Subcutaneous abdominal adipose tissue (tissue), 5 donors: Measurements from ENCODE around the gene MAP4K2.

Experiments used
- H3K27ac ChIP-seq: one replicate; pipeline ENCODE4 v1.7.0; 2013; ENCODE audit warnings: low read depth, mild to moderate bottlenecking, inconsistent platforms, low read length, moderate library complexity
- H3K27me3 ChIP-seq, 5 donors: one replicate each; pipeline ENCODE4 v1.7.0; 2013; ENCODE audit warnings: low read length in 5 of 5, inconsistent platforms in 1 of 5; ENCODE audit not compliant: control insufficient read depth in 5 of 5, insufficient read depth in 4 of 5
- H3K36me3 ChIP-seq, 5 donors: one replicate each; pipeline ENCODE4 v1.7.0; 2013; ENCODE audit warnings: low read length in 5 of 5; ENCODE audit not compliant: control insufficient read depth in 5 of 5, insufficient read depth in 5 of 5
- H3K4me1 ChIP-seq, 5 donors: one replicate each; pipeline ENCODE4 v1.7.0; 2013; ENCODE audit warnings: low read length in 5 of 5, mild to moderate bottlenecking in 3 of 5, moderate library complexity in 1 of 5; ENCODE audit not compliant: control insufficient read depth in 5 of 5, insufficient read depth in 5 of 5
- H3K4me3 ChIP-seq, 5 donors: one replicate each; pipeline ENCODE4 v1.7.0; 2013; ENCODE audit warnings: low read length in 5 of 5, low read depth in 1 of 5
- H3K9ac ChIP-seq, 5 donors: one replicate each; pipeline ENCODE4 v1.7.0; 2013; ENCODE audit warnings: low read length in 5 of 5, mild to moderate bottlenecking in 4 of 5, moderate library complexity in 3 of 5
- H3K9me3 ChIP-seq, 5 donors: one replicate each; pipeline ENCODE4 v1.7.0; 2013; ENCODE audit warnings: low read length in 5 of 5; ENCODE audit not compliant: control insufficient read depth in 5 of 5
- donor health status: healthy.
- donor health status: healthy.
- donor health status: healthy.
- donor health status: healthy.
- donor health status: healthy.

The MAP4K2 gene

DNA sequence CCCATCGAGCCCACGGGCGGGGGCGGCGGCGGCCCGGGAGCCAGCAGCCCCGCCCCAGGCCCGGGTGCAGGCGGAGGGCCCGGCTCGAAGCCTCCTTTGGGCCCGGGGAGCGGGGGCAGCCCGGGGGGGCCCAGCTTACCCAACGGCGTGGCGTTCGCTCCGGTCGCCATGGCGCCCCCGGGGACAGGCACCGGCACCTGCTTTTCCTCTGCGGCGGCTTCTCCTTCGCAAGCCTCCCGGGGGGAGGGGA lies 24.9 kb downstream of the MAP4K2 start:
- H3K27me3 ChIP-seq, result no peaks in the 10 kb centered on the region

GRCh38 chr11:64777449-64778222 lies 25.4 kb downstream of the MAP4K2 start:
- Histone ChIP-seq H3K27me3 (no peaks in the 10 kb centered on the region), H3K9me3 (no peaks in the 10 kb centered on the region), H3K36me3 (peaks cover 34 to 43% (median 40%) of the 10 kb centered on the region in 5 donors), H3K4me3 (peak overlapping the region; percentile 78 to 96 (median 84)), H3K27ac (peak overlapping the region; percentile 84), H3K9ac (peak overlapping the region; percentile 70 to 90 (median 87)), H3K4me1 (peaks cover 11 to 36% (median 31%) of the 10 kb centered on the region in 5 donors)

More for the DNA sequence above, 24.9 kb downstream of the MAP4K2 start:
- Histone ChIP-seq H3K9ac (peak overlapping the region in 4 of 5 donors; percentile 69 to 88 (median 82)), H3K4me3 (peak overlapping the region in 4 of 5 donors; percentile 58 to 80 (median 72)), H3K27ac (peak overlapping the region; percentile 84), H3K4me1 (peaks cover 11 to 32% (median 27%) of the 10 kb centered on the region in 5 donors), H3K36me3 (peaks cover 31 to 38% (median 35%) of the 10 kb centered on the region in 5 donors), H3K9me3 (no peaks in the 10 kb centered on the region)

- H3K9ac ChIP-seq, result peak overlapping the region; percentile 34 to 90 (median 76)
- peaks cover 36 to 51% (median 47%) of the 10 kb centered on the region in 5 donors for H3K36me3 ChIP-seq
- H3K4me1 ChIP-seq, result peaks cover 11 to 44% (median 35%) of the 10 kb centered on the region in 5 donors
- H3K27ac ChIP-seq, result peak overlapping the region; percentile 74
- no peaks in the 10 kb centered on the region for H3K27me3 ChIP-seq
- no peaks in the 10 kb centered on the region for H3K9me3 ChIP-seq
- peak overlapping the region; percentile 78 to 96 (median 84) for H3K4me3 ChIP-seq
Observed at GRCh38 chr11:64776875-64777274, 26.1 kb downstream of the MAP4K2 start.

DNA sequence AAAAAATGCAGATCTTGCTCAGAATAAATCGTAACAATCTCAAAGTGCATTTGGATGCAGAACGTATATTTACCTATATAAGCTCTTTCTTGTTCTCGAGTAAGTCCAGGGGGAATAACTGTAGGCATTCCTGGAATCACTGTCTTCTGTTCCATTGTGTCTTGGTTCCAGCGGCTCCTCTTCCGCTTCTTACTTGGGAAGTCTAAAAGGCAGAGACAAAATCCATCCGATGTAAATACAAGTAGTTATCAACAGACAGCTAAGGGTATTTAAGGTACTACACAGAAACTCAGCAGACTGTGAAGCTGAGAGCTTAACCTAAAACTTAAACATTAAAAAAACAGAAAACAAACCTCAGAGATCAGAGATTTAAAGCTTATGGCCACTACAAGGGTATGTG lies 26.6 kb downstream of the MAP4K2 start:
- Histone ChIP-seq H3K36me3 (peaks cover 40 to 55% (median 52%) of the 10 kb centered on the region in 5 donors), H3K27me3 (no peaks in the 10 kb centered on the region), H3K9me3 (no peaks in the 10 kb centered on the region), H3K27ac (peak overlapping the region; percentile 74), H3K9ac (peak overlapping the region; percentile 30 to 90 (median 70)), H3K4me3 (peak overlapping the region; percentile 78 to 96 (median 84)), H3K4me1 (peaks cover 11 to 46% (median 36%) of the 10 kb centered on the region in 5 donors)

GRCh38 chr11:64774144-64774543 lies 28.9 kb downstream of the MAP4K2 start:
- Histone ChIP-seq H3K9ac (no peak overlapping the region), H3K9me3 (no peaks in the 10 kb centered on the region), H3K36me3 (peaks cover 56 to 78% (median 74%) of the 10 kb centered on the region in 5 donors), H3K4me3 (no peak overlapping the region), H3K27me3 (no peaks in the 10 kb centered on the region), H3K27ac (no peak overlapping the region), H3K4me1 (peaks cover 12 to 40% (median 31%) of the 10 kb centered on the region in 5 donors)

DNA sequence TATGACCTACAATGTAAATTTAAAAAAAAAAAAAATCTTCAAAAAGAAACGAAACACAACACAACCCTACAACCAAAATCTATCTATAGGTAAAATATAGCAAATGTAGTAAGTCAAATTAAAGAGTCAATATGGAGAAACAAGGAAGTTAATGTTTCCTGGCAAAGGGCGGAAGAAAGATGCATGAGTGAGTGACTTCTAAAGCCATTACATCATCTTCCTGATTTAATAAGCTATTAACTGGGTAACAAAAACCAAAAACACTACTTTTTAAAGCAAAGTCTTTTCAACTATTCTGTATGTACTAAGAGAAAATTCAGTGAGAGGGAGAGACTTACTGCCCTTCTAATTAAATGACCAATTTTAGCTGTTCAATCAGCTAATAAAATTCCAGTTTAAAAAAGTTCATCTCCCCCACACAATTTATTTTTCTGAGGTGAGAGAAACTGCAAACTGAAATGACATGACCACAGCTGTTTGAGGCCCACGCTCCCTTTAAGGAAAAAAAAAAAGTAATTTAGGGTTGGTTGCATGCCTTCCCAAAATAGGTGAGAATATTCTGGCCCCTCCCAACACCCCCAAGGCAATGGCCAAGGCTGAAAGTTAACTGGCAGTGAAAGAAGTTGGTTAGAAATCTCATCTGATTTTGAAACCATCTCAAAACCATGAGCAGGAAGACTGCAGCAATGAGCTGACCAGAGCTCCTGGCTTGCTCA lies 30.6 kb downstream of the MAP4K2 start:
- Histone ChIP-seq H3K27me3 (no peaks in the 10 kb centered on the region), H3K4me1 (peaks cover 9 to 45% (median 30%) of the 10 kb centered on the region in 5 donors), H3K36me3 (peaks cover 62 to 95% (median 91%) of the 10 kb centered on the region in 5 donors), H3K9ac (no peak overlapping the region), H3K4me3 (no peak overlapping the region), H3K9me3 (no peaks in the 10 kb centered on the region), H3K27ac (no peak overlapping the region)

DNA sequence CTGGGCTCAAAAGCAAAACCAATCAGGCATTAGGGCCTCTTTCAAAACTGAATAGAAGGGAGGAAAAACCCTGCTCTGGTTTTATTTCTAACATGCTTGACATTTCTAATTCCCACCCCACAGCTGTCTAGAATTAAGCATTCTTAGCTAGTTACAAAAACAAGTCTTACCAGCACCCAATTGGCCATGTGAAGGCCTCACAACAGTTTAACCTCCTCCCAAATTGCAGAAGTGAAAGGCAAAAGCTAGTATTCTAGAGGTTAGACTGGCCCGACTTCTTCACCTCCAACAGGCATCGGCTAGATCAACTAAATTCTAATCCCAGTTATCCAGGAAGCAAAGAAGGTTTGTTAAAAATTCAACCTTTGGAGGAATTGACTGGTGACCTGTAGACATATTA lies 31.2 kb downstream of the MAP4K2 start:
- Histone ChIP-seq H3K4me1 (peaks cover 8 to 40% (median 24%) of the 10 kb centered on the region in 5 donors), H3K27me3 (no peaks in the 10 kb centered on the region), H3K4me3 (no peak overlapping the region), H3K9ac (no peak overlapping the region), H3K9me3 (no peaks in the 10 kb centered on the region), H3K36me3 (peaks cover 62 to 99% (median 97%) of the 10 kb centered on the region in 5 donors), H3K27ac (no peak overlapping the region)

DNA sequence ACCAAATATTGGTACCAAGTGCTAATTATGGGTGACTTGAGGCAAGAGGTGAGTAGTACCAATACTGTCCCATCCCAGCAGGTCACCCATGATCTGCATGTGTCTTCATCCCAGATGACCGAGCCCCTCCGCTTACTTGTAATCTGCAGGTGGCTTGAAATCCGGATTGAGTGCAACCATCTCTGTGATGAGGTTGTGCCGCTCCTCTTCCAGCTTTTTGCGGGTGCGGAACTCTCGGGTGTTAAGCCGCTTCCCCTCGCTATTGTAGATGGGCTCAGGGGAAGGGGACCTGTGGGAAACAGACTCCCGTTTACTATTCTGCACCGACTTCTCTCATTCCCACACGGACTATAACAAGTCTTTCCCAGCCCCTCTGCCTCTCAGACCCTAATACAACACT lies 32.9 kb downstream of the MAP4K2 start:
- Histone ChIP-seq H3K4me3 (no peak overlapping the region), H3K9ac (no peak overlapping the region), H3K4me1 (peaks cover 1 to 27% (median 10%) of the 10 kb centered on the region in 5 donors), H3K36me3 (peaks cover 46 to 98% (median 98%) of the 10 kb centered on the region in 5 donors), H3K27me3 (no peaks in the 10 kb centered on the region), H3K9me3 (no peaks in the 10 kb centered on the region), H3K27ac (no peak overlapping the region)

DNA sequence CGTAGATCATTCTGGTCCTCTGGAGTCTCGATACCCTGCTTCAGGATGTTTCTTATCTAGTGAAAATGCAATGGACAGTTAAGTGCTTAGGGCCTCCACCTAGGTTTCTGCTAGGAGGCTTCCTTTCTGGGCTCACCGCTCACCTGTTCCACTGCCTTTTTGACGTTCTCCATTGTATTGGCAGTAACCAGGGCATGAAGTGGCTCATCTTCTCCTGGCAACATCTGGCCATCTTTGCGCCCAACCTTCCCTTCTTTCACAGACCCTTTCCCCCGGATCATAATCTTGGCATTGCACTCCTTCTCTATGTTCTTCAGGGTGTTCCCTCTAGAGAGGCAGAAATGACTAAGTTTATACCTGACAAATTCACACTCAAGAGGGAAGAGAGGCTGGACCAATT lies 33.7 kb downstream of the MAP4K2 start:
- H3K36me3 ChIP-seq, result peaks cover 41 to 99% (median 98%) of the 10 kb centered on the region in 5 donors
- H3K9ac ChIP-seq, result no peak overlapping the region
- H3K9me3 ChIP-seq, result no peaks in the 10 kb centered on the region
- H3K27ac ChIP-seq, result no peak overlapping the region
- H3K4me1 ChIP-seq, result peaks cover 1 to 26% (median 10%) of the 10 kb centered on the region in 5 donors
- H3K27me3 ChIP-seq, result no peaks in the 10 kb centered on the region
- H3K4me3 ChIP-seq, result no peak overlapping the region

GRCh38 chr11:64768300-64768694 lies 34.7 kb downstream of the MAP4K2 start:
- peaks cover 31 to 99% (median 98%) of the 10 kb centered on the region in 5 donors for H3K36me3 ChIP-seq
- peaks cover 4 to 30% (median 20%) of the 10 kb centered on the region in 5 donors for H3K4me1 ChIP-seq
- no peaks in the 10 kb centered on the region for H3K27me3 ChIP-seq
- no peak overlapping the region for H3K4me3 ChIP-seq
- no peak overlapping the region for H3K9ac ChIP-seq
- H3K27ac ChIP-seq, result no peak overlapping the region
- H3K9me3 ChIP-seq, result no peaks in the 10 kb centered on the region
